Measurements from ENCODE around the gene SMYD3.

SMYD3 gene

GRCh38 chr1:245814651-245815050, 692.4 kb downstream of the SMYD3 start:
- DNase-seq (ENCODE audit: low read depth in 2 of 3, low spot score in 1 of 3): no peak

GRCh38 chr1:245812278-245812677, 694.8 kb downstream of the SMYD3 start:
- DNase-seq (ENCODE audit: low read depth in 2 of 3, low spot score in 1 of 3): no peak

- DNase-seq (ENCODE audit: low read depth in 2 of 3, low spot score in 1 of 3): no peak
Measured at GRCh38 chr1:245810789-245811337, 696.2 kb downstream of the SMYD3 start.

- no peak for DNase-seq (ENCODE audit: low read depth in 2 of 3, low spot score in 1 of 3)
Measured at GRCh38 chr1:245810181-245810769, 696.8 kb downstream of the SMYD3 start.

- DNase-seq (ENCODE audit: low read depth in 2 of 3, low spot score in 1 of 3): no peak
Measured at GRCh38 chr1:245809361-245809760, 697.7 kb downstream of the SMYD3 start.

- DNase-seq (ENCODE audit: low read depth in 2 of 3, low spot score in 1 of 3): no peak
Measured at GRCh38 chr1:245807954-245808719, 698.9 kb downstream of the SMYD3 start.

GRCh38 chr1:245807306-245807705, 699.8 kb downstream of the SMYD3 start:
- no peak for DNase-seq (ENCODE audit: low read depth in 2 of 3, low spot score in 1 of 3)

GRCh38 chr1:245805532-245805931, 701.5 kb downstream of the SMYD3 start:
- DNase-seq (ENCODE audit: low read depth in 2 of 3, low spot score in 1 of 3): no peak

- DNase-seq (ENCODE audit: low read depth in 2 of 3, low spot score in 1 of 3): no peak
Measured at GRCh38 chr1:245804696-245805095, 702.4 kb downstream of the SMYD3 start.

GRCh38 chr1:245803666-245804037, 703.4 kb downstream of the SMYD3 start:
- no peak for DNase-seq (ENCODE audit: low read depth in 2 of 3, low spot score in 1 of 3)

- DNase-seq (ENCODE audit: low read depth in 2 of 3, low spot score in 1 of 3): no peak
Measured at GRCh38 chr1:245802941-245803665, 704.0 kb downstream of the SMYD3 start.

GRCh38 chr1:245800901-245801605, 706.0 kb downstream of the SMYD3 start:
- DNase-seq (ENCODE audit: low read depth in 2 of 3, low spot score in 1 of 3): no peak

GRCh38 chr1:245798349-245798711, 708.7 kb downstream of the SMYD3 start:
- no peak for DNase-seq (ENCODE audit: low read depth in 2 of 3, low spot score in 1 of 3)

GRCh38 chr1:245797592-245798348, 709.3 kb downstream of the SMYD3 start:
- no peak for DNase-seq (ENCODE audit: low read depth in 2 of 3, low spot score in 1 of 3)

- DNase-seq (ENCODE audit: low read depth in 2 of 3, low spot score in 1 of 3): no peak
Measured at GRCh38 chr1:245791410-245792312, 715.4 kb downstream of the SMYD3 start.

- DNase-seq (ENCODE audit: low read depth in 2 of 3, low spot score in 1 of 3): no peak
Measured at GRCh38 chr1:245790441-245790840, 716.6 kb downstream of the SMYD3 start.

GRCh38 chr1:245788886-245789285, 718.2 kb downstream of the SMYD3 start:
- no peak for DNase-seq (ENCODE audit: low read depth in 2 of 3, low spot score in 1 of 3)

GRCh38 chr1:245788269-245788668, 718.8 kb downstream of the SMYD3 start:
- no peak for DNase-seq (ENCODE audit: low read depth in 2 of 3, low spot score in 1 of 3)

- no peak for DNase-seq (ENCODE audit: low read depth in 2 of 3, low spot score in 1 of 3)
Measured at GRCh38 chr1:245786948-245787347, 720.1 kb downstream of the SMYD3 start.
